Measurements from ENCODE around the gene ADH5.
"Not testable (repeated sequence)": the region's sequence is repeated elsewhere in the genome, so short reads cannot be mapped to it uniquely, and the experiment has no call there.

Gene ADH5

GRCh38 chr4:99090481-99091215 is 2.1 kb upstream of the ADH5 start:
- peak overlapping the region; percentile 50 for H3K27ac ChIP-seq (ENCODE audit: low read depth, low read length)

GRCh38 chr4:99088023-99088449 is 552 bp downstream of the ADH5 start:
- H3K9ac ChIP-seq (ENCODE audit: low read length in 5 of 5): peak overlapping the region; percentile 8 to 93 (median 88)
- H3K4me1 ChIP-seq (ENCODE audit: control insufficient read depth in 5 of 5, insufficient read depth in 5 of 5, low read length in 5 of 5): peaks cover 2 to 52% (median 34%) of the 10 kb centered on the region in 5 donors
- peak overlapping the region; percentile 96 for H3K27ac ChIP-seq (ENCODE audit: low read depth, low read length)
- H3K9me3 ChIP-seq (ENCODE audit: control insufficient read depth in 5 of 5, low read length in 5 of 5): no peaks in the 10 kb centered on the region
- peaks cover 16 to 26% (median 20%) of the 10 kb centered on the region in 5 donors for H3K36me3 ChIP-seq (ENCODE audit: control insufficient read depth in 5 of 5, insufficient read depth in 5 of 5, low read length in 5 of 5)
- peak overlapping the region; percentile 88 to 98 (median 94) for H3K4me3 ChIP-seq (ENCODE audit: low read depth in 1 of 5, low read length in 5 of 5)
- no peaks in the 10 kb centered on the region for H3K27me3 ChIP-seq (ENCODE audit: control insufficient read depth in 5 of 5, insufficient read depth in 4 of 5, low read length in 5 of 5)

More at GRCh38 chr4:99090481-99091215, 2.1 kb upstream of the ADH5 start:
- Histone ChIP-seq H3K9ac (ENCODE audit: low read length in 5 of 5) (peak overlapping the region in 2 of 5 donors; percentile 26 to 57), H3K36me3 (ENCODE audit: control insufficient read depth in 5 of 5, insufficient read depth in 5 of 5, low read length in 5 of 5) (peaks cover 0 to under 1% (median 0%) of the 10 kb centered on the region in 5 donors), H3K4me3 (ENCODE audit: low read depth in 1 of 5, low read length in 5 of 5) (peak overlapping the region in 1 of 5 donors; percentile 27), H3K4me1 (ENCODE audit: control insufficient read depth in 5 of 5, insufficient read depth in 5 of 5, low read length in 5 of 5) (peaks cover 2 to 48% (median 25%) of the 10 kb centered on the region in 5 donors), H3K27me3 (ENCODE audit: control insufficient read depth in 5 of 5, insufficient read depth in 4 of 5, low read length in 5 of 5) (no peaks in the 10 kb centered on the region), H3K9me3 (ENCODE audit: control insufficient read depth in 5 of 5, low read length in 5 of 5) (no peaks in the 10 kb centered on the region)

GRCh38 chr4:99084595-99084994 is 4.0 kb downstream of the ADH5 start:
- Histone ChIP-seq H3K9ac (ENCODE audit: low read length in 5 of 5) (no peak overlapping the region), H3K9me3 (ENCODE audit: control insufficient read depth in 5 of 5, low read length in 5 of 5) (no peaks in the 10 kb centered on the region), H3K4me1 (ENCODE audit: control insufficient read depth in 5 of 5, insufficient read depth in 5 of 5, low read length in 5 of 5) (peaks cover 2 to 34% (median 30%) of the 10 kb centered on the region in 5 donors), H3K36me3 (ENCODE audit: control insufficient read depth in 5 of 5, insufficient read depth in 5 of 5, low read length in 5 of 5) (peaks cover 46 to 60% (median 51%) of the 10 kb centered on the region in 5 donors), H3K27me3 (ENCODE audit: control insufficient read depth in 5 of 5, insufficient read depth in 4 of 5, low read length in 5 of 5) (no peaks in the 10 kb centered on the region), H3K27ac (ENCODE audit: low read depth, low read length) (no peak overlapping the region), H3K4me3 (ENCODE audit: low read depth in 1 of 5, low read length in 5 of 5) (no peak overlapping the region)

- no peaks in the 10 kb centered on the region for H3K9me3 ChIP-seq (ENCODE audit: control insufficient read depth in 5 of 5, low read length in 5 of 5)
- no peaks in the 10 kb centered on the region for H3K27me3 ChIP-seq (ENCODE audit: control insufficient read depth in 5 of 5, insufficient read depth in 4 of 5, low read length in 5 of 5)
- no peak overlapping the region for H3K9ac ChIP-seq (ENCODE audit: low read length in 5 of 5)
- peaks cover 2 to 21% (median 15%) of the 10 kb centered on the region in 5 donors for H3K4me1 ChIP-seq (ENCODE audit: control insufficient read depth in 5 of 5, insufficient read depth in 5 of 5, low read length in 5 of 5)
- no peak overlapping the region for H3K27ac ChIP-seq (ENCODE audit: low read depth, low read length)
- no peak overlapping the region for H3K4me3 ChIP-seq (ENCODE audit: low read depth in 1 of 5, low read length in 5 of 5)
- peaks cover 63 to 83% (median 66%) of the 10 kb centered on the region in 5 donors for H3K36me3 ChIP-seq (ENCODE audit: control insufficient read depth in 5 of 5, insufficient read depth in 5 of 5, low read length in 5 of 5)
Observed at GRCh38 chr4:99082192-99082591, 6.4 kb downstream of the ADH5 start.

GRCh38 chr4:99080869-99081268 is 7.7 kb downstream of the ADH5 start:
- not testable (repeated sequence) for H3K27me3 ChIP-seq (ENCODE audit: control insufficient read depth in 5 of 5, insufficient read depth in 4 of 5, low read length in 5 of 5); H3K9me3 ChIP-seq (ENCODE audit: control insufficient read depth in 5 of 5, low read length in 5 of 5); H3K4me3 ChIP-seq (ENCODE audit: low read depth in 1 of 5, low read length in 5 of 5); H3K9ac ChIP-seq (ENCODE audit: low read length in 5 of 5); H3K27ac ChIP-seq (ENCODE audit: low read depth, low read length)
- Histone ChIP-seq H3K36me3 (ENCODE audit: control insufficient read depth in 5 of 5, insufficient read depth in 5 of 5, low read length in 5 of 5) (peaks cover 66 to 94% (median 79%) of the 10 kb centered on the region in 5 donors), H3K4me1 (ENCODE audit: control insufficient read depth in 5 of 5, insufficient read depth in 5 of 5, low read length in 5 of 5) (peaks cover 0 to 12% (median 6%) of the 10 kb centered on the region in 5 donors)

GRCh38 chr4:99079625-99080295 is 8.8 kb downstream of the ADH5 start:
- H3K9ac ChIP-seq (ENCODE audit: low read length in 5 of 5): peak overlapping the region in 1 of 5 donors; percentile 19
- H3K27me3 ChIP-seq (ENCODE audit: control insufficient read depth in 5 of 5, insufficient read depth in 4 of 5, low read length in 5 of 5): no peaks in the 10 kb centered on the region
- peaks cover 66 to 96% (median 87%) of the 10 kb centered on the region in 5 donors for H3K36me3 ChIP-seq (ENCODE audit: control insufficient read depth in 5 of 5, insufficient read depth in 5 of 5, low read length in 5 of 5)
- H3K9me3 ChIP-seq (ENCODE audit: control insufficient read depth in 5 of 5, low read length in 5 of 5): no peaks in the 10 kb centered on the region
- no peak overlapping the region for H3K27ac ChIP-seq (ENCODE audit: low read depth, low read length)
- no peak overlapping the region for H3K4me3 ChIP-seq (ENCODE audit: low read depth in 1 of 5, low read length in 5 of 5)
- H3K4me1 ChIP-seq (ENCODE audit: control insufficient read depth in 5 of 5, insufficient read depth in 5 of 5, low read length in 5 of 5): peaks cover 0 to 3% (median under 1%) of the 10 kb centered on the region in 5 donors

GRCh38 chr4:99078931-99079624 is 9.5 kb downstream of the ADH5 start:
- no peak overlapping the region for H3K27ac ChIP-seq (ENCODE audit: low read depth, low read length)
- H3K27me3 ChIP-seq (ENCODE audit: control insufficient read depth in 5 of 5, insufficient read depth in 4 of 5, low read length in 5 of 5): no peaks in the 10 kb centered on the region
- H3K4me3 ChIP-seq (ENCODE audit: low read depth in 1 of 5, low read length in 5 of 5): no peak overlapping the region
- no peaks in the 10 kb centered on the region for H3K9me3 ChIP-seq (ENCODE audit: control insufficient read depth in 5 of 5, low read length in 5 of 5)
- H3K4me1 ChIP-seq (ENCODE audit: control insufficient read depth in 5 of 5, insufficient read depth in 5 of 5, low read length in 5 of 5): peaks cover 0 to 8% (median 0%) of the 10 kb centered on the region in 5 donors
- H3K9ac ChIP-seq (ENCODE audit: low read length in 5 of 5): no peak overlapping the region
- H3K36me3 ChIP-seq (ENCODE audit: control insufficient read depth in 5 of 5, insufficient read depth in 5 of 5, low read length in 5 of 5): peaks cover 63 to 96% (median 85%) of the 10 kb centered on the region in 5 donors

- Histone ChIP-seq H3K27ac (ENCODE audit: low read depth, low read length) (no peak overlapping the region), H3K36me3 (ENCODE audit: control insufficient read depth in 5 of 5, insufficient read depth in 5 of 5, low read length in 5 of 5) (peaks cover 64 to 95% (median 84%) of the 10 kb centered on the region in 5 donors), H3K27me3 (ENCODE audit: control insufficient read depth in 5 of 5, insufficient read depth in 4 of 5, low read length in 5 of 5) (no peaks in the 10 kb centered on the region), H3K4me1 (ENCODE audit: control insufficient read depth in 5 of 5, insufficient read depth in 5 of 5, low read length in 5 of 5) (peaks cover 0 to 8% (median 0%) of the 10 kb centered on the region in 5 donors), H3K9ac (ENCODE audit: low read length in 5 of 5) (no peak overlapping the region), H3K4me3 (ENCODE audit: low read depth in 1 of 5, low read length in 5 of 5) (no peak overlapping the region), H3K9me3 (ENCODE audit: control insufficient read depth in 5 of 5, low read length in 5 of 5) (no peaks in the 10 kb centered on the region)
Observed at GRCh38 chr4:99078336-99078735, 10.3 kb downstream of the ADH5 start.

- no peak overlapping the region for H3K9ac ChIP-seq (ENCODE audit: low read length in 5 of 5)
- peaks cover 66 to 95% (median 80%) of the 10 kb centered on the region in 5 donors for H3K36me3 ChIP-seq (ENCODE audit: control insufficient read depth in 5 of 5, insufficient read depth in 5 of 5, low read length in 5 of 5)
- H3K27me3 ChIP-seq (ENCODE audit: control insufficient read depth in 5 of 5, insufficient read depth in 4 of 5, low read length in 5 of 5): no peaks in the 10 kb centered on the region
- H3K9me3 ChIP-seq (ENCODE audit: control insufficient read depth in 5 of 5, low read length in 5 of 5): no peaks in the 10 kb centered on the region
- no peak overlapping the region for H3K4me3 ChIP-seq (ENCODE audit: low read depth in 1 of 5, low read length in 5 of 5)
- no peak overlapping the region for H3K27ac ChIP-seq (ENCODE audit: low read depth, low read length)
- peaks cover 0 to 5% (median 0%) of the 10 kb centered on the region in 5 donors for H3K4me1 ChIP-seq (ENCODE audit: control insufficient read depth in 5 of 5, insufficient read depth in 5 of 5, low read length in 5 of 5)
Observed at GRCh38 chr4:99077177-99077576, 11.4 kb downstream of the ADH5 start.
